HTR-8/SVneo (cell line): ENCODE measurements around the gene SRPRB.

Source experiments
- DNase-seq: peaks from one replicate; pipeline ENCODE4 v3.0.0; 2011; ENCODE audit warnings: low spot score, mixed read lengths; ENCODE audit not compliant: insufficient read length
- FAIRE-seq: peaks from 2 replicates; lab custom pipeline; 2011; peaks lifted over from hg19 to GRCh38; lab: Jason Lieb, UNC

SRPRB gene

DNA sequence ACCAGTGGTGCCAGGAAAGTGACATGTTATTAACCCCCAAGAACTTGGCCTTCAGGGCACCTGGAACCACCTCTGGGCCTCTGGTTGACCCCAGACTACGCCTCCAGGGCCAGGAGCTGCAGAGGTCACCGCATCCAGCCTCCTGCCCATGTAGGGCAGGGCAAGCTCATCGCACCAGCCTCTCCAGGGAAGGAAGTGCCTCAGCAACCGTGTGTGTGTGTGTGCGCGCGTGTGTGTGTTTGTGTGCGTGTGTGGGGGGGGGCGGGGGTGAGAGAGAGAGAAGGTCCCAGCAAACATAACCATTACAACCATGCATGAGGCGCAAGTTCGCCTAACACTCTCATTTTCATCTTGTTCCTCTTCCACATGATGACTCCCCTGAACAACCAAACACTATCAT is 58.3 kb downstream of the SRPRB start:
- DNase-seq = no peak

DNA sequence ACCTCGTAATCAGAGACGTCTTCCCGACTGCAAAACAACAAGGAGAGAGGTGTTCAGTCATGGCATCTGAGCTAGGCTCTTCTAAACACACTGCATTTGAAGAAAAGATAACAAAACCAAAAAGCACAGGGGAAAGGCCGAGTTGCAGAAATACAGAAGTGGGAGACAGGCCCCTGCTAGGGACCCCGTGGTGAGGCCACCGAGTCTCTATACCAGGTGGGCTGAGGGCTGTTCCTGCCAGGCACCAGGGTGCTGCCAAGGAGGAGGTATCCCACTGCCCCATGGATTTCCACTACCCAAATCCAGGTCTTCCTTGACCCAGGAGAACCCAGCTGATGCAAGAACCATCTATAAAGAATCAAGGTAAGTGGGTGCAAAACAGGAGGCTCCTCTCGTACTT is 59.0 kb downstream of the SRPRB start:
- no peak for FAIRE-seq
- no peak for DNase-seq

More for the DNA sequence above, 58.3 kb downstream of the SRPRB start:
- no peak for FAIRE-seq

DNA sequence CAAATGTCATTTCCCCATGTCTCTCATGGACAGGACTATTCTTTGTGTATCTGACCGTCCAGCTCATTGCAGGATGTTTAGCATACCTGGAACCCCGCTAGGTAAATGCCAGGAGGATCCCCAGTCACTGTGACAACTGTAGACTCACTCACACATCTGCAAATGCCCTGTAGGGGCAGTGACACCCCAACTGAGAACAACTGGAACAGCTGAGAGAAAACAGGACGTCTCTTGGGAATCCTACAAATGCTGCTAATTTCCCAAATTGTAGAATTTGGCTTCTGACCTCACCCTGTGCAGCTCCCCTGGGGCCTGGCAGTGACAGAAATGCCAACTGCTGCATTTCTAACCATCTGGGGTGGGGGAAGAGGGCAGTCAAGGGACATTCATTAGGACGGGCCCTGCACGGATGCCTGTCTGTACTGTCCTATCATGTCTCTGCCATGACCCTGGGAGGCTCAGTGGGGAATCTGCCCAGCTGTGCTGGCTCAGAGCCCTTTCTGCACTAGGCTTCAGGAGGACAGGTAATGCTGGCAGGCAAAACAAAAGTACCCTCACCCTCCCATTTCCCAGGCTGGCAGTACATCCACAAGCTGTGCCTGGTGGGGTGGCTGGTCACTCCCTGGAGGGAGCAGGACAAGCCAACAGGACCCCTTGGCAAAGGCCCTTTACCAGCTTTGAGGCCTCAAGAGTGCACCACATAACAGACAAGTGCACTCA is 59.7 kb downstream of the SRPRB start:
- no peak for DNase-seq
- no peak for FAIRE-seq

DNA sequence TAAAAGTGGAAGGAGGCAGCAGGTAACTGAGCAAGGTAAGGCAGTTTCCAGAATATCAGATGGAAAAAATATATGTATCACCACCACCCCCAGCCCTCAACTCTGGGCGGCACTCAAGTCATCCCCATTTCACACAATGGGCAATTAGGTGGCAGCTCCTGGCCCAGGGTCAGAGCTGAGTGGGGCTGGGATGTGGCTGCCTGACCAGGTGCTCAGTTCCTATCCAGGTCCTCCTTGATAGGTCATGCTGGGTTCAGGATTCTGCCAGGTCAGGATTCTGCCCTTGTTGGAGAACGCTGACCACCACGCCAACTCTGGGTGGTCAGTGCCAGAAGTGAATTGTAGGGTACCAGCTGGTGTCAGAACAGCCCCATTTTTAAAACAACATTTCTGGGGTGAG is 60.5 kb downstream of the SRPRB start:
- FAIRE-seq (no peak), DNase-seq (no peak)

DNA sequence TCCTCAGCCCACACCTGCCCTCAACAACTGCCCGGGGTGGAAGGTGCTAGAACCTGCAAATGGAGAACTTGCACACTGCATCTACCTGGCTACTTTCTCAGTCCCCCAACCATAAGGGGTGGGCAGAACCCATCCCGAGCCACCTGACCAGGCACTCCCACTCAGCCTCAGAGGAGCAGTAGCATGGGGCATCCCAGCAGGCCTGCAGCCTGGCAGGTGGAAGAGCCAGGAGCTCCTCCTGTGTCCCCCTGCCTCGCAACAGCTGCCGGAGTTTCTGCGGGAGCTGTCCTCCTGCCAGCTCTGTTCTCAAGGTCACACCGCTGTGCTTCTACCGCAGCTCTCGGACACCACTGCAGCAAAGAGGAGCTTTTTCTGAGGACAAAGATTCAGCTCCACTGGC is 62.6 kb downstream of the SRPRB start:
- FAIRE-seq = no peak
- DNase-seq = no peak

DNA sequence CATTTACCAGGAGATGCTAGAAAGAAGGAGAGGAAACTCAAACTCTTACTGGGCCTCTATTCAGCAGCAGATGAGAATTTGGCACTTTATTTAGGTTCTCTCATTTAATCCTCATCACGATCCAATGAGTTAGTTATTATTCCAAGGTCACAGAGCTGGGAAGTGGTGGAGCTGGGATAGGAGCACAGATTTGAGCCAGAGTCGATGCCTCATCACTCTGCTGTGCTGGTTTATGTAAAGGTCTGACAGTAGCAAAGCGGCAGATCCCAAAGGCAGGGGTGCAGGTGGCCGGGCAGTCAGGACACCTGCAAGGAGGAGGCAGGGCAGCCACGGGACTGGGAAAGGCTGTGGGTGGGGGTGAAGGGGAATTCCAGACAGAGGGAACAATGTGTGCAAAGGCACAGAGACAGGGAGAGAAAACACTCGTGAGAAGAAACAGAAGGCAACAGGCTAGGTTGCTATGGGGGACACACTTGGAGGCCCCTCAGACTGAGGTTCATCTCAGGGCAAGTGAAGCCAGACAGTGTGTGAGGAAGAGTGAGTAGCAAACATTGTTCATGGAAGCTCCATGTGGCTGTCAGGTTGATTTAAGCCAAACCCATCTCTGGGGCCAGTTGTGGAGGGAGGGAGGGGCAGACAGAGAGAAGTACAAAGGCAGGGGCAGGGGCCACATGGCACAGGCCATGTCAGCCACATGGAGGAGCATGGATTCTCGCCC is 63.3 kb downstream of the SRPRB start:
- FAIRE-seq = no peak

DNA sequence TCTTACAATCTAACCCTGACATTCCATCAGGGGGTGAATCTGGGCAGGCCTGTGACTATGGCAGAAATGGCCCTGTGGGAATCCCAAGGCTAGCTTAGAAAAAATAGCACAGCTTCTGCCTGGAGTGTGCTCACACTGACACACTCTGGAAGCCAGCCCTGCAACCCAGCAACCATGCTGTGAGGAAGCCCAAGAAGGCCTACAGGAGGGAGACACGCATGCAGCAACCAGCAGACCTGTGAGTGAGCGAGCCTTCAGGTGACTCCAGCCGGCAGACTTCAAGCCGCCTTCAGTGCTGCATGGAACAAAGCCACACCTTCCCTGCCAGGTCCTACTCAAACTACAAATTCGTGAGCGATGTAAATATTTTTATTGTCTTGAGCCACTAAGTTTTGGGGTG is 64.0 kb downstream of the SRPRB start:
- DNase-seq = no peak
- no peak for FAIRE-seq

More for the DNA sequence above, 63.3 kb downstream of the SRPRB start:
- DNase-seq = no peak

DNA sequence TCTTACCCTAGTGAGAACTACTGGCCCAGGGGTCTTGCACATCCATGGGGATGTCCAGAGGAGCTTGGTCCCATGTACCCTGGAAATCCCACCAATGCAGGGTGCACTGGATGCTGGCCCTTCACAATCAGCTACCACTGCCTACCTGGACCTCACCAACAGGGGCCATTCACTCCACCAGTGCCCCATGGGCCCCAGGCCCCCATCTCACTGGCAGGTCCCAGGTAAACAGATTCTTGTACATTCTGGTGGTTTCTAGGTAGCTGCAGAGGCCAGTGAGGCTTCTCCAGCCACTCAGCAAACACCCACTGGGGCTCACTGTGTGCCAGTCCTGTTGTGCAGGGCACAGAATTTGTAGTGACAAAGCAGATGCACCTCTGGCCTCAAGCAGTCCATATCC is 65.2 kb downstream of the SRPRB start:
- FAIRE-seq (no peak), DNase-seq (no peak)
